Dedifferentiated amniotic fluid mesenchymal stem cell (primary cell): ENCODE measurements around the gene XIRP2.

ENCODE experiments used
- DNase-seq: peaks from one replicate; pipeline ENCODE4 v3.0.0-alpha.2; 2016; ENCODE audit errors: extremely low spot score

Gene XIRP2

GRCh38 chr2:167132906-167133555 is 244.8 kb downstream of the XIRP2 start:
- DNase-seq, result no peak

- no peak for DNase-seq
Measured at GRCh38 chr2:167133614-167134013, 245.3 kb downstream of the XIRP2 start.

GRCh38 chr2:167134381-167135072 is 246.2 kb downstream of the XIRP2 start:
- no peak for DNase-seq

- DNase-seq, result no peak
Measured at GRCh38 chr2:167135706-167136105, 247.4 kb downstream of the XIRP2 start.

- DNase-seq, result no peak
Measured at GRCh38 chr2:167136879-167137596, 248.8 kb downstream of the XIRP2 start.

- DNase-seq, result no peak
Measured at GRCh38 chr2:167140330-167140729, 252.1 kb downstream of the XIRP2 start.

- DNase-seq, result peak; percentile 93
Measured at GRCh38 chr2:167140767-167141166, 252.5 kb downstream of the XIRP2 start.

- no peak for DNase-seq
Measured at GRCh38 chr2:167142554-167142953, 254.3 kb downstream of the XIRP2 start.

- no peak for DNase-seq
Measured at GRCh38 chr2:167144179-167144898, 256.1 kb downstream of the XIRP2 start.

GRCh38 chr2:167147271-167147941 is 259.1 kb downstream of the XIRP2 start:
- DNase-seq, result no peak

- no peak for DNase-seq
Measured at GRCh38 chr2:167151894-167152293, 263.6 kb downstream of the XIRP2 start.

- no peak for DNase-seq
Measured at GRCh38 chr2:167157523-167157922, 269.2 kb downstream of the XIRP2 start.

GRCh38 chr2:167177196-167177595 is 288.9 kb downstream of the XIRP2 start:
- peak; percentile 79 for DNase-seq

- peak; percentile 31 for DNase-seq
Measured at GRCh38 chr2:167181134-167181533, 292.9 kb downstream of the XIRP2 start.

GRCh38 chr2:167181688-167182087 is 293.4 kb downstream of the XIRP2 start:
- DNase-seq, result no peak

GRCh38 chr2:167182403-167182802 is 294.1 kb downstream of the XIRP2 start:
- DNase-seq, result no peak

- no peak for DNase-seq
Measured at GRCh38 chr2:167183931-167184330, 295.7 kb downstream of the XIRP2 start.

GRCh38 chr2:167186465-167186864 is 298.2 kb downstream of the XIRP2 start:
- no peak for DNase-seq

GRCh38 chr2:167187049-167187727 is 298.9 kb downstream of the XIRP2 start:
- no peak for DNase-seq

- DNase-seq, result no peak
Measured at GRCh38 chr2:167187978-167188967, 300.0 kb downstream of the XIRP2 start.
